Testis (tissue), 3 donors: ENCODE data around the gene OAS1. TPM values are rescaled to one million over a fixed set of nuclear protein-coding genes. Genes with fewer than 3 reads are reported as not detected.

Source experiments
- DNase-seq: peaks from one replicate; pipeline ENCODE4 v3.0.0-alpha.2; 2019
- H3K27ac ChIP-seq, 2 donors: fragments of 200-600 bp; sonication (generic); one replicate each; pipeline ENCODE4 v1.5.1; 2019
- H3K27me3 ChIP-seq: fragments of 200-600 bp; sonication (generic); one replicate; pipeline ENCODE4 v1.5.1; 2019
- H3K36me3 ChIP-seq: fragments of 200-600 bp; sonication (generic); one replicate; pipeline ENCODE4 v1.5.1; 2017; ENCODE audit warnings: low read depth; ENCODE audit errors: missing control alignments
- H3K4me1 ChIP-seq: fragments of 200-600 bp; sonication (generic); one replicate; pipeline ENCODE4 v1.5.1; 2019
- H3K4me3 ChIP-seq, 2 donors: fragments of 200-600 bp; sonication (generic); one replicate each; pipeline ENCODE4 v1.5.1; 2017 to 2019
- H3K9me3 ChIP-seq: fragments of 200-600 bp; sonication (generic); one replicate; pipeline ENCODE4 v1.5.1; 2017
- POLR2A ChIP-seq: fragments of 450-650 bp; IDR thresholded peaks from one replicate; pipeline ENCODE4 v1.6.1; 2017; ENCODE audit warnings: antibody characterized with exemption, mild to moderate bottlenecking, moderate library complexity
- WGBS, 2 donors: methylation state at CpG; one replicate each; pipeline ENCODE4 v1.1.5; 2018; 5-methylcytosine and 5-hydroxymethylcytosine counted together
- intact Hi-C: fragments of 100-400 bp; cut with DNase I; formaldehyde crosslinking; loops from one replicate; pipeline ENCODE4 v1.15.1; 2023; ENCODE audit warnings: low total_unique reads
- polyA plus RNA-seq: library from polyadenylated mRNA; stranded (reverse); fragments of 350-450 nt; fragmentation: Illumina TruSeq; extraction: RNeasy Lipid Tissue Mini Kit (QIAGEN cat#74804); gene quantifications from one replicate; pipeline ENCODE4 v1.2.3, GENCODE V29; 2014; ENCODE audit warnings: low read depth, low replicate concordance; ENCODE audit not compliant: insufficient read depth
- total RNA-seq, 2 donors: library from RNA; depleted of rRNA; stranded (reverse); fragments of >200 nt; gene quantifications; one replicate each; pipeline ENCODE4 v1.2.3, GENCODE V29; 2016
- TF ChIP-seq, protein P1 (sequence below), 3 experiments: fragments of 450-650 bp in 2 of 3; fragments of 200-600 bp in 1 of 3; sonication (generic) in 1 of 3; IDR thresholded peaks; one replicate each; pipeline ENCODE4 v1.5.1; 2016 to 2019; ENCODE audit warnings: antibody characterized with exemption in 3 of 3, mild to moderate bottlenecking in 2 of 3, moderate library complexity in 1 of 3

Gene OAS1
- total and polyA plus RNA-seq, 3 donors from 2014 or later, result 7.8 to 13.8 (median 13.7) TPM

DNA sequence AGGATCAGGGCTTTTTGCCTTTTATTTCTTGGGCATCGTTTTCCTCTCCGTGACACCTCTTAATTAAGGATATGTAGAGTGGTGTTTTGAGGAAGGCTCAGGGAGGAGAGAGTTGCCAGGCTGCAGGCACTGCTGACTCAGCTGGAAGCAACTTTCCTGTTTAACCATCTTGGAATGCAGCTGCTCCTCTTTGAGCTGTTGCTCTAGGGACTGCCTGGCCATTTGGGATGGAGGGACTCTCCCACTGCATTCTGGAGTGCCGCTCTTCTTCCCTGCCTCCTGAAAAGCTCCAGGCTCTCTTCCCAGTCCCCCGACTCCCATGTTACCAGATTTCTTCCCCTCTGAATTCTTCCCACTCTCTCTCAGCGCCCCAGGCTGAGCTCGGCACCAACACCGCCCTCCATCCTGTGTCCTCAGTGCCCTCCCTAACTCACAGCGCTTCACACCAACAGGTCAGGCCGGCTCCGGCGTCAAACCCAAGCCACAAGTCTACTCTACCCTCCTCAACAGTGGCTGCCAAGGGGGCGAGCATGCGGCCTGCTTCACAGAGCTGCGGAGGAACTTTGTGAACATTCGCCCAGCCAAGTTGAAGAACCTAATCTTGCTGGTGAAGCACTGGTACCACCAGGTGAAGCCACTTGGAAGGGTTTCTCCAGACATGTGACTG lies 37.4 kb downstream of the OAS1 start:
- H3K36me3 ChIP-seq, result no peaks in the 10 kb centered on the region

DNA sequence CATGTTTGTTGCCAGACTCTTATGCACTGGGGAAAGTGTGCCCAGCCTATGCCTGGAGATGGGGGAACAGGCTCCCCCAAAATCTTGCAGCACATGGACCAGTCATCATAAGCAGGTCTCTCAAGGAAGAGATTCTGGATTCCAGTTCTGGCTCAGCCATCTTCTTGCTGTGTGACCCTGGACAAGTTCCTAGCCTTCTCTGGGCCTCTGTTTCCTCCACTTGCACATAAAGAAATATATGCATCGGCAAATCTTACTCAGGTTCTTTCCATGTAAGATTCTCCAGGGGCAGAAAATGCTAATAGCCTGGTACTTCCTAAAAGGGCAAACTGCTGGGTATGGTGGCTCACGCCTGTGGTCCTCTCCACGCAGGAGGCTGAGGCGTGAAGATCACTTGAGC lies 38.8 kb downstream of the OAS1 start:
- no peaks in the 10 kb centered on the region for H3K27me3 ChIP-seq
- no peak overlapping the region for H3K27ac ChIP-seq
- intact Hi-C loops, result no loop called here
- 91 to 94% methylated on average over 4 of the region's 4 CpGs for WGBS, 2 donors
- no peak overlapping the region for H3K4me3 ChIP-seq
- no peak for TF ChIP-seq POLR2A
- TF ChIP-seq, protein P1, sequence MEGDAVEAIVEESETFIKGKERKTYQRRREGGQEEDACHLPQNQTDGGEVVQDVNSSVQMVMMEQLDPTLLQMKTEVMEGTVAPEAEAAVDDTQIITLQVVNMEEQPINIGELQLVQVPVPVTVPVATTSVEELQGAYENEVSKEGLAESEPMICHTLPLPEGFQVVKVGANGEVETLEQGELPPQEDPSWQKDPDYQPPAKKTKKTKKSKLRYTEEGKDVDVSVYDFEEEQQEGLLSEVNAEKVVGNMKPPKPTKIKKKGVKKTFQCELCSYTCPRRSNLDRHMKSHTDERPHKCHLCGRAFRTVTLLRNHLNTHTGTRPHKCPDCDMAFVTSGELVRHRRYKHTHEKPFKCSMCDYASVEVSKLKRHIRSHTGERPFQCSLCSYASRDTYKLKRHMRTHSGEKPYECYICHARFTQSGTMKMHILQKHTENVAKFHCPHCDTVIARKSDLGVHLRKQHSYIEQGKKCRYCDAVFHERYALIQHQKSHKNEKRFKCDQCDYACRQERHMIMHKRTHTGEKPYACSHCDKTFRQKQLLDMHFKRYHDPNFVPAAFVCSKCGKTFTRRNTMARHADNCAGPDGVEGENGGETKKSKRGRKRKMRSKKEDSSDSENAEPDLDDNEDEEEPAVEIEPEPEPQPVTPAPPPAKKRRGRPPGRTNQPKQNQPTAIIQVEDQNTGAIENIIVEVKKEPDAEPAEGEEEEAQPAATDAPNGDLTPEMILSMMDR (IDR thresholded peaks at IDR 0.05), result no peak
- no peaks in the 10 kb centered on the region for H3K4me1 ChIP-seq
- H3K36me3 ChIP-seq, result no peaks in the 10 kb centered on the region
- H3K9me3 ChIP-seq, result no peaks in the 10 kb centered on the region
- no peak for DNase-seq

More for the DNA sequence above, 37.4 kb downstream of the OAS1 start:
- no peaks in the 10 kb centered on the region for H3K9me3 ChIP-seq
- no peak overlapping the region for H3K4me3 ChIP-seq
- no peaks in the 10 kb centered on the region for H3K27me3 ChIP-seq
- no peak overlapping the region for H3K27ac ChIP-seq
- peaks cover 7% of the 10 kb centered on the region for H3K4me1 ChIP-seq
- DNase-seq, result no peak
- WGBS, 2 donors, result 92 to 94% methylated on average over 15 of the region's 15 CpGs
- TF ChIP-seq, protein P1 (IDR thresholded peaks at IDR 0.05), result no peak
- intact Hi-C loops, result no loop called here

DNA sequence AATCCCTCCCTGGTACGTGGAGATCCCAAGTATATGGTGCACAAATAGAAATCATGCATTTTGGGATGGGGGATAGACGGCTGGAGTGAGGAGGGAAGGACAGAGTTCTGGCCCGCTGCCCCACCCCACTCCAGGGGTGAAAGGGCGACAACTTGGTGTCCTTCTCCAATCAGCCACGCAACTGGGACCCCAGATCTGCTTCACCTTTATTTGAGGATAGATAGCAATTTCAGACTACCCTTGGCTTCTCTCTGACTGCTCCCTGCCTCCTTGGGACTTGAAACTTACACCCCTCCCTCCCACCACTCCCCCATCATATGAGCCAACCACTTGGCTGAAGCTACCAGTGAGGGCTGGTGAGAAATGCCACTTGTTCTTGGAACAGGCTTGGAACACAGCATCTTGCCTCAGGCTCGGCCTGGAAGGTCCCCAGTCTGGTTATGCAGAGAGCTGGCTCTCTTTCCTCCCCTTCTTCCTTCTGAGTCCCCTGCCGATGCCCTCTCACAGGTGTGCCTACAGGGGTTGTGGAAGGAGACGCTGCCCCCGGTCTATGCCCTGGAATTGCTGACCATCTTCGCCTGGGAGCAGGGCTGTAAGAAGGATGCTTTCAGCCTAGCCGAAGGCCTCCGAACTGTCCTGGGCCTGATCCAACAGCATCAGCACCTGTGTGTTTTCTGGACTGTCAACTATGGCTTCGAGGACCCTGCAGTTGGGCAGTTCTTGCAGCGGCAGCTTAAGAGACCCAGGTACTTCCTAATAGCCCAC lies 39.7 kb downstream of the OAS1 start:
- DNase-seq, result no peak
- TF ChIP-seq, protein P1 (IDR thresholded peaks at IDR 0.05), result no peak
- no peak for TF ChIP-seq POLR2A
- no peaks in the 10 kb centered on the region for H3K27me3 ChIP-seq
- 86 to 93% methylated on average over 13 to 14 of the region's 14 CpGs for WGBS, 2 donors
- H3K27ac ChIP-seq, result no peak overlapping the region
- no peaks in the 10 kb centered on the region for H3K9me3 ChIP-seq
- no peaks in the 10 kb centered on the region for H3K4me1 ChIP-seq
- H3K4me3 ChIP-seq, result no peak overlapping the region
- intact Hi-C loops, result no loop called here
- no peaks in the 10 kb centered on the region for H3K36me3 ChIP-seq

DNA sequence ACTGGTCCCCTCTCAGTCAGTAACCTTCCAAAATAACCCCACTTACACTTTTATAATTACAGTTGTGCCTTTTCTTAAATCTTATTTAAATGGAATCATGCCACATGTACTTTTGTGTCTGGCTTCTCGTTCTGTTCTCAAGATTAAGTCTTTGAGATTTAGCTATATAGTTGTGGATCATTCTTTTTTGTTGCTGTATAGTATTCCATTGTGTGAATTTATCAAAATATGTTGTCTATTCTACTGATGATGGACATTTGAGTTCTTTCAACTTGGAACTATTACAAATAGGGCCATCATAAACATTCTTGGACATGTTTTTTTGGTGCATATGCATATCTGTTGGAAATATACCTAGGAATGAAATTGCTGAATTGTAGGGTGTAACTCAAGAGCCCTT lies 40.6 kb downstream of the OAS1 start:
- Histone ChIP-seq H3K36me3 (no peaks in the 10 kb centered on the region), H3K27ac (no peak overlapping the region), H3K4me3 (no peak overlapping the region), H3K27me3 (no peaks in the 10 kb centered on the region), H3K9me3 (no peaks in the 10 kb centered on the region), H3K4me1 (no peaks in the 10 kb centered on the region)
- DNase-seq, result no peak
- TF ChIP-seq POLR2A, result no peak
- TF ChIP-seq, protein P1 (IDR thresholded peaks at IDR 0.05), result no peak
- WGBS, 2 donors, result 3 to 31% methylated on average over 1 of the region's 1 CpG
- intact Hi-C loops, result no loop called here
